Measurements from ENCODE around the gene FGF3.

Gene FGF3

DNA sequence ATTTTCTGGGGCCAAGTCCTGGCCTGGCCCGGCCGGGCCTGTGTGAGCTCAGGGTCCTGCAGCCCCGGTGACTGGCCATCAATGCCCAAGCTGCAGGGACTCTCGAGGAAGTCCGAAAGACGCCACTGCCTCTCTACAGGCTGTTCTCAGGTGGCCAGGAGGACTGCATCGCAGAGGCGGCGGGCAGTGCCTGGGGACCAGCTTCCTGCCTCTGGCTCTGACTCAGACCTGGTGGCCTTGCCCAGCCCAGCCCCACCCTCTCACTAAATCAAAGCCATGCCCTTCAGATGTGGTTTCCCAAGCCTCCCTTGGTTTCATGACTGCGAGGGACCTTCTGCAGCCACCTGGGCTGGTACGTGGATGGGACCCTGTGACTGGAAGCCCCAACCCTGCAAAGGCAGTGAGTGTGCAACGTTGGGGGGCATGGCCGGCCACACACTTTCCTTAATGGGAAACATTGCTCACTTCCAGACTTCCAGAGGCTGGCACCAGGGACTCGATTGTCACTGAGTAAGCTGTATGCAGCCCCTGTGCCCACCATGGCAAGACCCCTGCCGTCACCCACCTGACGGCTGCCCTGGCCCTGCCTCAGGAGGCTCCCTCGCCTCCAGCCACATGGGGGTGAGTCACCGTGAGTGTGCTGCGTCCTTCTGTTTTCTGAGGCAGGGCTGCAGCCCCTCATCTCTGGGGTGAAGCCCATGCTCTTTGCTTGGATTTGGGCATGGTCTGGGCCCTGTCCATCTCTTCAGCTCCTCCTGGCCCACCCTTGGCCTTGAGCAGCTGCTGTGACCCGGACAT lies 6.0 kb upstream of the FGF3 start:
- DNase-seq (ENCODE audit: low read depth, low spot score), result no peak

DNA sequence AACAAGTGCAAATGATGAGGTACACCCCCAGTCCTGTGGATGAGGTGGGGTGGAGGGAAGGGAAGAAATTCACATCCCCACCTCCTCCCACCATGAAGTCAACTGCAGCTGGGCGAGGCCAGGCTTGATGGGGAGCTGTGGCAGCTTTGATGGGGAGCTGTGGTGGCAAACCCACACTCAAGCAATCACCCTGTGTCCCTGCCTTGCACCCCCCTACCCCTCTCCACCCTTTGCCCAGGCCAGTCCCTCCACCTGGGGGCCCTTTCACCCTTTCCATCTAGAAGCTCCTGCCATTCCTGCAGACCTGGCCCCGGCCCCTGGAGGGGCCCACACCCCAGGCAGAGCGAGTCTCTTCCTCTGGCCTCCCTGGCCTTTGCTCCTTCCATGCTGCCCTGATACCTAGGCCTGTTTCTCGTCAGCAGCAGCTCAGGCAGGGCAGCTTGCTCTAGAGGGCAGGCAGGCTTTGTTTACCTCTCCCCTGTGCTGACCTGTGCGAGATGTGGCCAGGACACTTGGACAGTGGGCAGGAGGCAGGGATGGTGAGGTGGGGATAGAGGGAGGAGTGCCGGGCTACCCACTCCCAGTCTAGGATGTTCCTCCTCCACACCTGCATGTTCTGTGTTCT lies 4.5 kb upstream of the FGF3 start:
- no peak for DNase-seq (ENCODE audit: low read depth, low spot score)

DNA sequence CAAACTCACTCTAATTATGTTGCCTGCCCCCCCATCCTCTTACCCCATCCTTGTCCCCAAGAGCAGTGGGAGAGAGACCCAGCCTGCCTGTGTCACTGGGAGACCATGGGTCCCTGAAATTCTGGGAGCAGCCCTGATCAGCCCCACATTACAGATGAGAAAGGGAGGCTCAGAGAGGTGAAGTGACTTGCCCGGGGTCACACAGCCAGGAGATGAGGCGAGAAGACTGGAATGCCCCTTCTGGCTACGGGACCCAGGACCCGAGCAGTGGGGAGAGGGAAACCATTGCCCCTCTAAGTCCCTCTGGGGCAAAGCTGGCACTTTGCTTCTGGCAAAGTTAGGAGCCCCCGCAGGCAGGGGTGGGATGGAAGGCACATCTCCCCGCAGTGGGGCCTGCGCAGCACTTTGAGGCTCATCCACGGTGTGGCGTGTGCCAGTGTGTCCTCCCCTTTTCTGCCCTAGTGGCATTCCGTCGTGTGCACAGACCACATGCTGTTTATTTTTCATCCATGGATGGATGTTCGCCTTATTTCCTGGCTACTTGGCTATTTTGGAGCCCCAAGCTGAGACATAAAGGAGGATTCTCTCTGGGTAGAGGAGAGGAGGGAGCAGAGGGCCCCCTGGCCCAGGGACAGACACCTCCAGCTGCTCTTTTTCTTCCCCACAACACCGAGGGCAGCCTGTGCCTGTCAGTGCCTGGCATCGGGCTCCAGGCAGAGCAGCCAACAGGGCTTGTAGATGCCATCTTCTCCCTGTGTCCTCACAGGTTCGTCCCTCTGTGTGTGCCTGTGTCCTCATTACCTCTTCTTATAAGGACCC lies 3.7 kb upstream of the FGF3 start:
- DNase-seq (ENCODE audit: low read depth, low spot score), result no peak

DNA sequence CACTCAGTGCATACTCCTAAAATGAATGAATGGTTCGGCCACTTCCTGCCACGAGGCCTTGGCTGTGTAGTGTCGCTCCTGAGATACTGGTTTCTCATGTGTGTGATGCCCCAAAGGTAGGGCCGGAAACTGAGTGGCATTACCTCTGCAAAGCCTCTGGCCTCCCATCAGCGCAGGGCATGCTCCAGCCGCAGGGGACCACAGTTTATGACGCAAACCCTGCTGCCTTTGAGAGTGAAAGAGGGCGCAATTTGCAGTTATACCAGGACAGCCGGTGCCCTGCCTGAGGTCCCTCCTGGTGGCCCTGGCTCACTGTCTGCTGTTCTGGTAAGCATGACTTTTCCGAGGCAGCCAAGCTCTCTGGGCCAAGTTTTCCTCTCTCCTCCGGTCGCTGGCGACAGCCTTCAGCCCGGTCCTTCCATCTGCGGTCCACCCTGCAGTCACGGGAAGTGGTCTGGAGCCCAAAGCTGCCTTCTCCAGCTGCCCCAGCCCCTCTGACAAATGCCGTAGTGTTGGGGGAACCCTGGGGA lies 2.4 kb upstream of the FGF3 start:
- no peak for DNase-seq (ENCODE audit: low read depth, low spot score)

DNA sequence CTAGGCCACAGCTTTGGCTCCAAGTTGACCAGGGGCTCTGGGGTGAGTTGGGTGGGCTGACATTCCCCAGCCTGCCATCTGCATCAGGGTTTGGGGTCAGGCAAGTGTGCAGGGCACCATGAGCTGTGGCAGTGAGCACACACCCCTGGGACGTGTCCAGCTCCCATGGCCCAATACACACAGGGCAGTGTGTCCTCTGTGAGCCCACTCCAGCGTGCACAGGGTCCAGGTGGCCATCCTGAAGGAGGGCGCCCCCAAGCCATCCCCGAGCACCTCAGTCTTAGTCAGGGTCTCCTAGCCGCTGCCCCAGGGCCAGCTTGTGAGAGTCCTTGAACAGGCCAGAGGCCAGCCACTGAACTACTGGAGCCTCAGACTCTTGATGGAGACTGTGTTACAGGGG lies 1.2 kb upstream of the FGF3 start:
- no peak for DNase-seq (ENCODE audit: low read depth, low spot score)

DNA sequence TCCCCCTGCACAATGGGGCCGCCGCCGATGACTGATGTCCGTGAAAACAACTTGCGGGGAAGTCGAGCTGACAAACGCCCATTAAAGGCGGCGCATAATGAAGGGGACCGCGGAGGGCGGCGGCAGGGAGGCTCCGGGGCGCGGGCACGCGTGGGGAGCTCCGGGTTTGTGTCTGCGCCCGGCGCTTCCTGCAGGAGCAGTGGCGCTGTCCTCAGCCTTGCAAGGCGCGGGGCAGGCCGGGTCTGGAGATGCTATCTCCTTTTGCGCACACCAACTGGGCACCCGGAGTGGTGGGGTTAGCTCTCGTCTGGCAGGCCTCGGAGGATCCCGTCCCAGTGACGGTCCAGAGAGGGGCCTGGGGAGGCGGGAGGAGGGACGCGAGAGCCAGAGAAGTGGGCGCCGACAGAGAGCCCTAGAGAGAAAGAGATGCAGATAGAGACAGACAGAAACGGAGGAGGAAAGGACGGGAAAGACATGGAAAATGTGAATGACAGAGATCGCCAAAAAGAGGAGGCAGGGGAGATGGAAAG lies 390 bp upstream of the FGF3 start:
- no peak for DNase-seq (ENCODE audit: low read depth, low spot score)

DNA sequence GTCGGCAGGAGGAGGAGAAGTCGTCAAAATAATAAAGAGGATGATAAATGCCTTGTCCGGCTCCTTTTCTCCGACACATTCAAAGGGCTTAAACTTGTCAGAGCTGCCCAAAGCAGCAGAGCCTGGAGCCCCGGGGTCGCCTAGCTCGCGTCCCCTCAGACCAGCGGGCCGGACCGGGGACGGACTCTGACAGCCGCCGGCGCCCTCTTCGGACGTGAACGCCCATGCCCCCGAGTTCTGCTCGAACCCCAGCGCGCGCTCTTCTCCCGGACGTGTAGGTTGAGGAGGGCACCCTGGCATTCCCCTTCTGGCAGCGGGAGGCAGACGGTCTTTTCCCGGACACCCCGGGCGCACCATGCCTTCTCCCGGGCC lies 999 bp downstream of the FGF3 start:
- DNase-seq (ENCODE audit: low read depth, low spot score), result no peak

DNA sequence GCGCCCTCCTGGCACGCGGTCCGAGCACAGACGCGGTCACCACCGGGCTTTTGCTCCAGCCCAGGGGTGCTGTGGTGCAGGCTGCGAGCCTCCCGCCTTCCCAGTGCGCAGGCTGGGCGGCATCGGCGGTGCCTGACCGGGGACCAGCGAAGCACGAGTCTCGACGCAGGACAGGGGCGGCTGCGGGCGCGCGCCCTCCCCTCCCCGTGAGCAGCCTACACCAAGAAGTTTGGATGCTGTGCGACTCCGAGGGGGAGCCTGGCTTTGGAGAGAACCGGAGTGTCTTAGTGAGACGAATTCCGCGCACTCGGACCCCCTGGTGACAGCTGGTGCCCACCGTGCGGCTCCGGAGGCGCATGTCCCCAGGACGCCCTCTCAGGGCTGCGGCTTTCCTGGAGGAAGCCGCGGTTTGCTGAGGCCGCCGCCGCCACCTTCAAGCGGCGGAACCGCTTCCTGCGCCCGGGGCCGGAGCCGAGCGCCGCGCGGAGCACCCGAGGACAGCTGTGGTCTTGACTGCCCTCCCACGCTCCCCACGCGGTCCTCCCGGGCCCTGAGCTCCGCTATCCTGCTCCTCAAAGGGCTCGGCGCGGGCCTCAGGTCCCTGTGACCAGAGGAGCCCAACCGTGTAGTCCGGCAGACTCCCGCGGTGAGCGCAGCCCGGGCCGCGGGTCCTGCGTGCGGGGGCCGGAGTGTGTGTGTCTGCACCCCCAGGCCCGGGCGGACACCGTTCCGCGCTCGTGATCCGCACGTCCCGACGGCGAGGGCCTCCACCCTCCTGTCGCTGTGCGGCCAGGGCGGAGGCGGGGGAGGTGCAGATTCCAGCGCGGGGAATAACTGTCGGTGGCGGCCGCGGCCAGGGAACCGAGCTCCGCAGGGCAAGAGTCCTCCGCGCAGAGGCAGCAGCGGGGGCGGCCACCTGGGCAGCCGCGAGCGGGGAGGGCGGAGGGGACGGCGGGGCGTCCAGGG lies 1.7 kb downstream of the FGF3 start:
- no peak for DNase-seq (ENCODE audit: low read depth, low spot score)

DNA sequence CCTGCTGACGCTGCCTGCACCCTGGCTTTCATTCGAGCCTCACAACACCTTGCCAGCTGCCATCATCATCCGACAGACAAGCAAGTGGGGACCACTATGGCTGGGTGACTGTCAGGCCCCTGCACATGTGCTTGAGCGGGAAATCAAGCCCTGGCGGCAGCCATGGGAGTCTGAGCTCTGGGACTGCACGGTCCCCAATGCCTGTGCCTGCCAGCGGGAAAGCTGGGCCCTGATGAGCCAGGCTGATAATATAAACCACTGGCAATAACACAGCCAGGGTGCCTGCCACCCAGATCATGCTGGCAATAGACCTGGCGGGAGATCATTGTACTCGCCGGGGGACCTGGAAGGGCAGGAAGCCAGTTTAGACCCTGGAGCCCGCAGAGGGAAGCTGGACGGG lies 2.5 kb downstream of the FGF3 start:
- DNase-seq (ENCODE audit: low read depth, low spot score), result no peak

DNA sequence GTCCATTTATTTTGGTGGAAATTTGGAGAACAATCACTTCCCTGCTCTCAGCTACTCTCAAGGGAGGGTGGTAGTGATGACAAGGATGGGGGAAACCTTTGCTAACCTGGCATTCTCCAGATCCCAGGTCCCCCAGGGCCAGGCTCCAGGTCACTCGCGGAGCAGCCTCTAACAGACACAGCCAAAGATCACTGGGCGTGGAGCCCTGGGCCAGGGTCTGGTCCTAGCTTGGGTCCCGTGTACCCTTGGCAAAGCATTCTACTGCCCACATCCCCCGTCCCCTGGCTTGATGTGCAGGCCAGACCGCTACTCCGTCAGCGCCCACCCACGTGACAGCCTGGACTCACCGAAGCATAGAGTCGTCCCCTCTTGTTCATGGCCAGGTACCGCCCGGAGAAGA lies 3.2 kb downstream of the FGF3 start:
- DNase-seq (ENCODE audit: low read depth, low spot score), result no peak

DNA sequence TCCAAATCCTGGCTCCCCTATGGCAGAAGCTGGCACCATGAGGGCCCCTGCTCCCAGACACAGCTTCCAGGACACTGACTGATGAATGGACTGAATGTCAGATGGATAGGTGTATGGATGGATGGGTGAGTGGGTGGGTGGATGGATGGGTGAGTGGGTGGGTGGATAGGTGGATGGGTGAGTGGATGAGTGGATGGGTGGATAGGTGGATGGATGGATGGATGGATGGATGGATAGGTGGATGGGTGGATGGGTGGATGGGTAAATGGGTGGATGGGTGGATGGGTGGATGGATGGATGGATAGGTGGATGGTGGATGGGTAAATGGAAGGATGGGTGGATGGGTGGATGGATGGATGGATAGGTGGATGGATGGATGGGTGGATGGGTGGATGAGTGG lies 4.3 kb downstream of the FGF3 start:
- no peak for DNase-seq (ENCODE audit: low read depth, low spot score)

DNA sequence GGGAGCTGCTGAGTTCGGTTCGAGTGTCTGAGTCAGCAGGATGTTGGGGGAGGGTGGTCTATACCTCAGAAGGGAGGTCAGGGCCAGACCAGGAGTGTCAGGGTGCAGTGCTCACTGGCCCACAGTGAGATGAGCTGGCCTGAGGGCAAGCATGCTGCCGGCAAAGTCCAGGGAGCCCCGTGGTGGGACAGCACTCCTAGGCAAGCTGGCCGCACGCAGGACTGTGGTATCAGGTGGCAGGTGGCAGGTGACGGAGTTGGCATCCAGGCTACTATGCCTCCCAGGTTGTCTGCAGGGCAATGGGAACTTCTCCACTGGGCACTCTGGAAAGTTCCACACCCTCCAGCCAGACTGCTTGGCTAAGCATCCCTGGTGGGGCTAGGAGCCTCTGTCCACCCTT lies 4.8 kb downstream of the FGF3 start:
- no peak for DNase-seq (ENCODE audit: low read depth, low spot score)

DNA sequence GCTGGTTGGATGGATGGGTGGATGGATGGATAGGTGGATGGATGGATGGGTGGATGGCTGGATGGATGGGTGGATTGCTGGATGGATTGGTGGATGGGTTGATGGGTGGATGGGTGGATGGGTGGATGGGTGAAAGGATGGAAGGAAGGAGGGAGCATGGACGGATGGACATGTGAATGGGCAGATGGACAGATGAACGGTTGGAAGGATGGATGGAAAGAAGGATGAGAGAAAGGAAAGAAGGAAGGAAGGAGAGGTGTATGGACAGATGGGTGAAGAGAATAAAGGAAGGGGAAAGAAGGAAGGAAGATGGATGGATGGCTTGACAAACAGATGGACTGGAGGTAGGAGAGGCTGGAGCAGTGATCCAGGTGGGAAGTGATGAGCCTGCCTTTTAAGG lies 5.4 kb downstream of the FGF3 start:
- no peak for DNase-seq (ENCODE audit: low read depth, low spot score)

DNA sequence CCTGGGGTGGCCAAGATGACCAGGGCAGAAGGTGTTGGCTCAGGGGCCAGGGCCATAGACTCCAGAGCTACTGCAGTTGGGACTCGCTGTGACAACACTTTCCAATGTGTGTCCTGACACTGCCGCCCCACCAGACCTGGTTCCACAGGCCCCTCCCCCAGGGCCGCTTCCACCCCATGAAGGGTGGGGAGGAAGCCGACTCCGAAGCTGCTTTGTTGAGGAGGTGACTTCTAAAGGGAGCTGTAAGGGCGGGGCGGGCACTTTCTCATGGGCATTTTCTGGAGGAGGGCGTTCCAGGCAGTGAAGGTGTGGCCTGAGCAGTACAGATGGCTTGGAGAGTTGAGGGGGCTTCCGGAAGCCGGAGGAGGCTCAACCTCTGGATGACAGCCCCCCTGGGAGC lies 6.3 kb downstream of the FGF3 start:
- no peak for DNase-seq (ENCODE audit: low read depth, low spot score)

DNA sequence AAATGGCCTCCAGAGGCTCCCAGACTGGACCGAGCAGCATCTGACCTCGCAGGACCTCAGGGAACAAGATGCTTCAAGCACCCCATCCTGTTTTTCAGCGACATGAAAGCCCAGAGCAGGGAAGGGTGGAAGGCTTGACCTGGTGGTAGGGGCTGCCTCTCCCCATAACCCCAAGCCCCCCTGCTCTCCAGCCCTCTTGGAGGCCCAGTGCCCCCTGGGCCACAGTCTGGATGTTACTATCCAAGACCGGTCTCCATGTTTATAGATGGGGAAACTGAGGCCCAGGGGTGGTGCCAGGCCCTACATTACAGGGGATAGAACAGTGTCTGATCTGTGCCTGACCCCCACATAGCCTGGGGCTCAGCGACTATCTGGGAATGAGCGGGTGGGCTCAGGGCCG lies 7.0 kb downstream of the FGF3 start:
- no peak for DNase-seq (ENCODE audit: low read depth, low spot score)

DNA sequence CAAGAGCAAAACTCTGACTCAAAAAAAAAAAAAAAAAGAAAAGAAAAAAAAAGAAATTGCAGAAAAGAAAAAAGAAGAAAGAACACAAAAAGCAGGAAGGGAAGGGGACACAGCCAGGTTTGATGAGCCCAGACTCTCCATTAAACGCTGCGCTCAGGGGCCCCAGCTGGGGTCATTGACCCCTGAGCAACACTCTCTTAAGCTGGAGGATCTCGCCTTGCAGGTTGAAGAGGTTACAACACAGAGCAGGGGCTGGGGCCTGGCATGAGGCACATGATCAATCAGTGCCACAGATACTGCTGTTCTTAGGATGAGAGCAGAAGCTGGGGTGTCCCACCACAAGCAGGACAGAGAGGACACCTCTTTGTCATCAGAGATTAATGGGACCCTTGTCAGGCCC lies 7.8 kb downstream of the FGF3 start:
- no peak for DNase-seq (ENCODE audit: low read depth, low spot score)

DNA sequence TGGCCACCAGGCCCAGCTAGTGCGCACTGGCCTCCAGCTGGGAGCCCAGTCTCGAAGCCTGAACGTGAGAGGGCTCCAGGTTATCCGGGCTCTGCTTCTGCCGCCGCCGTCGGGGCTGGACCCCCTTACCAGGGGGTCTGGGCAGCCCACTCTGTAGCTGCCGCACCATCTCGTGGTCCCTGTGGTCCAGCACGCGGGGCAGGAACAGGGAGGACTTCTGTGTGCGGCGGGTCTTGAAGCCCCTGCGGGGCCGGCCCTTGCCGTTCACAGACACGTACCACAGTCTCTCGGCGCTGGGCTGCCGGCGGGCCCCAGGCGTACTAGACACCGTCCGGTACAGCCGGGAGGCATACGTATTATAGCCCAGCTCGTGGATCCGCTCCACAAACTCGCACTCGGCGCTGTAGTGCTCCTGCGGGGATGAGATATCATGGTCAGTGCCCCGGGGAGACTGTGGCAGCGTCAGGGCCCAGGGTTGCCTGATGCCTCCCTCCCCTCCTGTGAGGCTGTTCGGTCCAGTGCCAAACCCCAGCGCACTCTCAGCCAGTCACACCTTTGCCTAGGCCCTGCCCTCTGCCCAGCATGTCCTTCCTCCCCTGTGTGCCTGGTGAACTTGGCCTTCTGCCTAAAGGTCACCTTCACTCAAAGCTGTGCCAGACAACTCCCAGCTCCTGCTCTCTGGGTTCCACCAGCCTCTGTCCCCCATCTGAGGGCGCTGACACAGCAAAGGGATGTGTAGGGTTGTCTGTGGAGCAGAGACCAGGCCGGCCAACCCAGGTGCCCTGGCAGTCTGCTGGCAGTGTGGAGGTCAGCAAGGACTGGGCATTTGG lies 8.7 kb downstream of the FGF3 start:
- DNase-seq (ENCODE audit: low read depth, low spot score), result no peak

DNA sequence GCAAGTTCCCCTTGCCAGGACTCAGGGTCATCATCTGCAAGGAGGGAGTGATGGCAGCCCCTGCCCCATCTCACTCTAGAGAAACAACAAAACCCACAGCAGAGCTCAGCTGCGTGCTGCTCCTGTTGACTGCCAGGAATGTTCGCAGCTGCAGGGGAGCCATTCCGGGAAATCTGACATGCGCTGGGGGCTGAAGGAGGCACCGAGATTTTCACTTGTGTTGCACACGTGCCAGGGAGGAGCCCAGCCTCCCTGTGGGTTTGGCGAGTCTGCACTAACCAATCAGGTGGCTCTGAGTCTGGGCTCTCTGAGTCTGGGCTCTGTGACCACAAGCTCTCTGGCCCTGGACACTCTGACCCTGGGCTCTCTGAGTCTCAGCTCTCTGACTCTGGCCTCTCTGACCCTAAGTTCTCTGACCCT lies 10.5 kb downstream of the FGF3 start:
- no peak for DNase-seq (ENCODE audit: low read depth, low spot score)

DNA sequence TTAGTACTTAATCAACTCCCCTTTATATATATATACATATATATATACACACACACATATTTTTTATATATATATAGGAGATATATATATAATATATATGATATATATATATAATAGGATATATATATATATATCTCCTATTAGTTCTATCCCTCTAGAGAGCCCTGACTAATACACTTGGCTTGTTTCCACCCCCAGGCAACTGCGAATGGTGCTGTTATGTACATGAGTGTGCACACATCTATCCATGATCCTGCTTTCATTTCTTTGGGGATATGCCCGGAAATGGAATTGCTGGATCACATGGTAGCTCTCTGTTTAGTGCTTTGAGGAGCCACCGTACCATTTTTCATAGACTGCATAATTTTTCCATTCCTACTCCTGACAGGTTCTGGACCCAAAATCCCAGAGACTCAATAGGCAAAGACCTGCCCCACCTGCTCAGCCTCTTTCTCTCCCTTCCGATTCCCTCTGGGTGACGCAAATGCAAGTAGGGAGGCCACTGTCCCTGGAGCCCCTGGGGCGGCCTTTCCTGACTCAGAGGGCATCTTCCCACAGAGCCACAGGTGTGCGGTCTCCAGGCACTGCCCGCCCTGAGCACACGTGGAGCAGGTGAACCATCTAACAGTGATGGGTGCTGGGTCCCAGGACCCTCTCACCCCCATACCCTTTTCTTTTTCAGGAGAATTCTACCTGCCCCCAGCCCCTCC lies 12.0 kb downstream of the FGF3 start:
- DNase-seq (ENCODE audit: low read depth, low spot score), result no peak

Measured in iPS DF 19.7 (cell line).